Mesodermal cell (in vitro differentiated cells): ENCODE results near the gene TDRD5.

Source experiments
- H3K27ac ChIP-seq: 2 replicates; pipeline ENCODE4 v1.7.0; 2013; ENCODE audit warnings: mild to moderate bottlenecking, low read depth, low read length, moderate library complexity; ENCODE audit not compliant: severe bottlenecking
- H3K36me3 ChIP-seq: 2 replicates; pipeline ENCODE4 v1.7.1; 2013; ENCODE audit warnings: mild to moderate bottlenecking, low read length, moderate library complexity; ENCODE audit not compliant: control insufficient read depth, insufficient read depth
- H3K4me1 ChIP-seq: one replicate; pipeline ENCODE4 v1.7.1; 2013; ENCODE audit warnings: mild to moderate bottlenecking, low read length; ENCODE audit not compliant: insufficient read depth, control insufficient read depth, poor library complexity, severe bottlenecking
- H3K4me3 ChIP-seq: 2 replicates; pipeline ENCODE4 v1.7.0; 2013; ENCODE audit warnings: low read length, control low read depth, mild to moderate bottlenecking; ENCODE audit not compliant: insufficient read depth, poor library complexity, severe bottlenecking; ENCODE audit errors: extremely low read depth
- H3K9me3 ChIP-seq: 2 replicates; pipeline ENCODE4 v1.7.1; 2013; ENCODE audit warnings: mild to moderate bottlenecking, low read length, moderate library complexity; ENCODE audit not compliant: control insufficient read depth
- WGBS, 2 experiments: methylation state at CpG; one replicate each; pipeline ENCODE4 v1.1.5; 2013; ENCODE audit warnings: missing lambda C conversion rate in 2 of 2; ENCODE audit not compliant: insufficient coverage in 2 of 2; 5-methylcytosine and 5-hydroxymethylcytosine counted together

Gene TDRD5

GRCh38 chr1:179708434-179709195 lies 117.0 kb downstream of the TDRD5 start:
- no peaks in the 10 kb centered on the region for H3K4me1 ChIP-seq
- 85 to 88% methylated on average over 4 of the region's 6 CpGs for WGBS, 2 experiments
- no peak overlapping the region for H3K27ac ChIP-seq
- H3K9me3 ChIP-seq: no peaks in the 10 kb centered on the region
- H3K36me3 ChIP-seq: no peaks in the 10 kb centered on the region
- H3K4me3 ChIP-seq: no peak overlapping the region

DNA sequence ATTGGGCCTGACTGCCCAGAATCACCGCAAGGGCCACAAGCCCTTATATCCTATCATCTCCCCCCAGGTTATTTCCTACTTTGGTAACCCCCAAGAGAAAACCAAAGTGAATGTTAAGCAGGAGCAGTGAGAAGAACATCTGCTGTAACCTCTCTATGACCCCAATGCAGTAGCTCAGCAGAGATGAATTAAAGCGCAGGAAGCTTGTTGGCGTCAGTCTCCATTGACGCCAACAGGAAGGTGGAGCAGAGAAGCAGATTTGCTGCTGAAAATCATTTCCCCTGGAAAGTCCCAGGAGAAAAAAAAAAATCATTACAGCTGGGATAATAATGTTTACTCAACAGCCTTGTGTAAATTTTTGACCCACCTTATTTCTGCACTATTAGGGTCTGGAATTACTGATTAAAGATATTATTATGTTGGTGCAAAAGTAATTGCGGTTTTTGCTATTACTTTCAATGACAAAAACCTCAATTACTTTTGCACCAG lies 118.3 kb downstream of the TDRD5 start:
- H3K36me3 ChIP-seq: no peaks in the 10 kb centered on the region
- no peaks in the 10 kb centered on the region for H3K4me1 ChIP-seq
- no peaks in the 10 kb centered on the region for H3K9me3 ChIP-seq
- no peak overlapping the region for H3K27ac ChIP-seq
- no peak overlapping the region for H3K4me3 ChIP-seq
- 94% methylated on average over 2 to 3 of the region's 5 CpGs for WGBS, 2 experiments

DNA sequence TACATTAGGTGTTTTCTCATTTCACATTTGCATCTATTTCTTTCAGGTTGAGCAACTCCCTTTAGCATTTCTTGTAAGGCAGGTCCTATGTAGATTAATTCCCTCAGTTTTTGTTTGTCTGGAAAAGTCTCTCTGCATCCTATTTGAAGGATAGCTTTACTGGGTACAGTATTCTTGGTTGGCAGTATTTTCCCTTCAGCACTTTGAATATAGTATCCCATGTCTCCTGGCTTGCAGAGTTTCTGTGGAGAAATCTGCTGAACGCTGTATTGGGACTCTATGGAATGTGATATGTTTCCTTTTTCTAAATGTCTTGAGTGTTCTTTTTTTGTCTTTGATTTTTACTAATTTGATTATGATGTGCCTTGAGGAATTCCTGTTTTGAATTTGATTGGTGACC lies 122.5 kb downstream of the TDRD5 start:
- 86% methylated on average over 1 of the region's 1 CpG; no CpG with 5 or more reads in 1 of the 2 experiments for WGBS, 2 experiments
- H3K36me3 ChIP-seq: no peaks in the 10 kb centered on the region
- no peak overlapping the region for H3K4me3 ChIP-seq
- no peaks in the 10 kb centered on the region for H3K4me1 ChIP-seq
- H3K9me3 ChIP-seq: peaks cover 4% of the 10 kb centered on the region
- no peak overlapping the region for H3K27ac ChIP-seq

- Histone ChIP-seq H3K36me3 (no peaks in the 10 kb centered on the region), H3K4me1 (no peaks in the 10 kb centered on the region), H3K27ac (no peak overlapping the region), H3K9me3 (peaks cover 4% of the 10 kb centered on the region), H3K4me3 (no peak overlapping the region)
Measured at GRCh38 chr1:179714623-179715022, 123.0 kb downstream of the TDRD5 start.

- Histone ChIP-seq H3K36me3 (no peaks in the 10 kb centered on the region), H3K9me3 (peaks cover 4% of the 10 kb centered on the region), H3K27ac (no peak overlapping the region), H3K4me3 (no peak overlapping the region), H3K4me1 (no peaks in the 10 kb centered on the region)
Measured at GRCh38 chr1:179719272-179719671, 127.6 kb downstream of the TDRD5 start.

DNA sequence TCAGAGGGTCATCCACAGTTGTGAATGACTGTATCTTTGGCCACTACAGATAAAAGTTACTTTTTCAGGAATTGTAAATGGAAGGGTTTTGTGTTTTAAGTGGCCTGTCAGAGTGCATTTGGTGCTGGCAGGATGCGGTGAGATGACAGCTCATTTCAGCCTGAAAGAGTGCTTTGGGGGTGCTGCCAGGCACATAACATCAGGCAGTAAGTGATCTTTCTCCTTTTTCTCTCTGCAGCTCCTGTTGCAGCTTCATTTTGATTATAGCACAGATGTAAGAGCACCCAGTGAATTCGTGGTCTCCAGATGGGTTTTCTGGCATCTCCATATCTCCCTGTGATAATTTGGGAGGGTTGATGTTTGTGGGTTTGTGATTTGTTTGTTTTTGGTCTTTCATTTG lies 136.6 kb downstream of the TDRD5 start:
- no peaks in the 10 kb centered on the region for H3K4me1 ChIP-seq
- no peak overlapping the region for H3K27ac ChIP-seq
- H3K36me3 ChIP-seq: no peaks in the 10 kb centered on the region
- H3K4me3 ChIP-seq: no peak overlapping the region
- WGBS, 2 experiments: 35 to 60% methylated on average over 1 to 2 of the region's 2 CpGs
- no peaks in the 10 kb centered on the region for H3K9me3 ChIP-seq

DNA sequence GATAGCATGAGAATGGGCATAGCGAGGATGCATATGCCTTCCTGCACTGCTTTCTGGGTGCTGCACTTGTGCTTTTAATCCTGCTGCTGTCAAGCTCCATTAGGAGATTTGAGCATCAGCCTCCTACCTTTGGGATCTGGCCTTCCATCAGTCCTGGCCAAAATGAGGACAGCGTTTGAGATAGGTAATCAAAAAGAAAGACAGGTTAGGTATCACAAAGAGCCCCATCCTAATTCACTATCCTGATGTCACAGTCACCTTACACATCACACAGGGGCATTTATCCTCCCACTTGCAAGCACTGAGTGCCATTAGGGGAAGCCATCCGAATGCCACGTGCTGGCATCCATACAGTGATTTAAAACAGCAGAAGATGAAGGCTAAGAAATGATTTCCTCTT lies 138.2 kb downstream of the TDRD5 start:
- H3K9me3 ChIP-seq: no peaks in the 10 kb centered on the region
- H3K36me3 ChIP-seq: no peaks in the 10 kb centered on the region
- H3K4me1 ChIP-seq: no peaks in the 10 kb centered on the region
- no peak overlapping the region for H3K4me3 ChIP-seq
- WGBS, 2 experiments: 89 to 94% methylated on average over 2 to 4 of the region's 4 CpGs
- no peak overlapping the region for H3K27ac ChIP-seq

- Histone ChIP-seq H3K27ac (no peak overlapping the region), H3K4me3 (no peak overlapping the region), H3K4me1 (no peaks in the 10 kb centered on the region), H3K36me3 (no peaks in the 10 kb centered on the region), H3K9me3 (no peaks in the 10 kb centered on the region)
- 67 to 100% methylated on average over 1 to 2 of the region's 4 CpGs for WGBS, 2 experiments
Measured at GRCh38 chr1:179731643-179732042, 140.0 kb downstream of the TDRD5 start.
